ENCODE measurements around the gene ZNF607. TPM values are rescaled to one million over a fixed set of nuclear protein-coding genes. Genes with fewer than 3 reads are reported as not detected.
A peak's percentile ranks its signal among the peaks of the same experiment; 100 is the strongest.

ZNF607 gene
- total RNA-seq, 4 donors from 2014 or later: 0.62 to 2.7 (median 1.5) TPM

GRCh38 chr19:37698216-37698615 is 21.3 kb downstream of the ZNF607 start:
- in situ Hi-C loops (cut with MboI; ENCODE audit: low sequenced_read_pairs in 4 of 4): no loop called here
- no peaks in the 10 kb centered on the region for H3K9me3 ChIP-seq
- no peak overlapping the region for H3K4me3 ChIP-seq
- intact Hi-C loops (cut with DNase I; ENCODE audit: low total_unique reads): no loop called here
- ATAC-seq (no peak), DNase-seq (no peak)
- no peak overlapping the region for H3K27ac ChIP-seq
- H3K4me1 ChIP-seq: no peaks in the 10 kb centered on the region
- H3K36me3 ChIP-seq: peaks cover 0 to 60% of the 10 kb centered on the region in 2 donors
- no peaks in the 10 kb centered on the region for H3K27me3 ChIP-seq
- TF ChIP-seq, protein P1, sequence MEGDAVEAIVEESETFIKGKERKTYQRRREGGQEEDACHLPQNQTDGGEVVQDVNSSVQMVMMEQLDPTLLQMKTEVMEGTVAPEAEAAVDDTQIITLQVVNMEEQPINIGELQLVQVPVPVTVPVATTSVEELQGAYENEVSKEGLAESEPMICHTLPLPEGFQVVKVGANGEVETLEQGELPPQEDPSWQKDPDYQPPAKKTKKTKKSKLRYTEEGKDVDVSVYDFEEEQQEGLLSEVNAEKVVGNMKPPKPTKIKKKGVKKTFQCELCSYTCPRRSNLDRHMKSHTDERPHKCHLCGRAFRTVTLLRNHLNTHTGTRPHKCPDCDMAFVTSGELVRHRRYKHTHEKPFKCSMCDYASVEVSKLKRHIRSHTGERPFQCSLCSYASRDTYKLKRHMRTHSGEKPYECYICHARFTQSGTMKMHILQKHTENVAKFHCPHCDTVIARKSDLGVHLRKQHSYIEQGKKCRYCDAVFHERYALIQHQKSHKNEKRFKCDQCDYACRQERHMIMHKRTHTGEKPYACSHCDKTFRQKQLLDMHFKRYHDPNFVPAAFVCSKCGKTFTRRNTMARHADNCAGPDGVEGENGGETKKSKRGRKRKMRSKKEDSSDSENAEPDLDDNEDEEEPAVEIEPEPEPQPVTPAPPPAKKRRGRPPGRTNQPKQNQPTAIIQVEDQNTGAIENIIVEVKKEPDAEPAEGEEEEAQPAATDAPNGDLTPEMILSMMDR (IDR thresholded peaks at IDR 0.05 in 4 of 5, conservative IDR thresholded peaks at IDR 0.05 in 1 of 5): no peak
- no peak for TF ChIP-seq POLR2A (IDR thresholded peaks at IDR 0.05)

DNA sequence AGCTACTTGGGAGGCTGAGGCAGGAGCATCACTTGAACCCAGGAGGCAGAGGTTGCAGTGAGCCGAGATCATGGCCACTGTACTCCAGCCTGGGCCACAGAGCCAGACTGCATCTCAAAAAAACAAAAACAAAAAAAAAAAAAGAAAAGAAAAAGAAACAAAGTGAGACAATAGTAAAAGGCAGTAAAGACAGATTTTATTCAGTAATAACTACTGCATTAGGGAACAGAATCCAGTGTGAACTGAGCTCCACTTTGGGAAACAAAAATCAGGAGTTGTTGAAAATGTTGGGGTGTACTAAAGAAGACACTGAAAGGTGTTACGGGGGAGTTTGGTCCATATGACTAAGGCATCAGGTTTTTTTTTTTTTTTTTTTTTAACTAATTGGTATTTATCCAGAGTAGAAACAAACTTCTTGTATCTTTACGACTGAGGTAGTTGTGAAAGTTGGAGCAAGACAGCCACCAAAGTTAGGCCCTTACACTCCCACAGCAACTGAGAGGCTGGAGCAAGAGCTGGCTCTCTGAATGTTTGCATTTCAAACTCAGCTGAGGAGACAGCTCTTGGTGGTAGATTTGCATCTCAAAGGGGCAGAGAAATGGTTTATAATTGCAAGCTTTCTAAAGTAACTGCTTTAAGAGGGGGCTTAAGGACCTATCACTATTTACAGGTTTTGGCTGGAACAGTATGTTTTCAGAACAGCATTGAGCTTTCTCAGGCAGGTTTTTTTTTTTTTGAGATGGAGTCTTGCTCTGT is 24.2 kb downstream of the ZNF607 start:
- no peak overlapping the region for H3K27ac ChIP-seq
- intact Hi-C loops (cut with DNase I; ENCODE audit: low total_unique reads) (no loop called here), in situ Hi-C loops (cut with MboI; ENCODE audit: low sequenced_read_pairs in 4 of 4) (no loop called here)
- peaks cover 0 to 36% of the 10 kb centered on the region in 2 donors for H3K36me3 ChIP-seq
- H3K9me3 ChIP-seq: no peaks in the 10 kb centered on the region
- H3K4me1 ChIP-seq: no peaks in the 10 kb centered on the region
- DNase-seq (no peak), ATAC-seq (no peak)
- TF ChIP-seq, protein P1 (IDR thresholded peaks at IDR 0.05 in 4 of 5, conservative IDR thresholded peaks at IDR 0.05 in 1 of 5): no peak
- no peak for TF ChIP-seq POLR2A (IDR thresholded peaks at IDR 0.05)
- H3K27me3 ChIP-seq: no peaks in the 10 kb centered on the region
- no peak overlapping the region for H3K4me3 ChIP-seq

GRCh38 chr19:37692956-37693620 is 26.5 kb downstream of the ZNF607 start:
- Histone ChIP-seq H3K9me3 (no peaks in the 10 kb centered on the region), H3K36me3 (peaks cover 0 to 14% of the 10 kb centered on the region in 2 donors), H3K4me3 (peak overlapping the region in 2 of 4 donors; percentile 69 to 75), H3K27ac (no peak overlapping the region), H3K4me1 (no peaks in the 10 kb centered on the region), H3K27me3 (no peaks in the 10 kb centered on the region)
- ATAC-seq: no peak
- intact Hi-C loops (cut with DNase I; ENCODE audit: low total_unique reads): loop anchor here (1.0 kb wide), 1 partner anchor 38 kb away; the partner anchor contains the start of gene ZFP30
- in situ Hi-C loops (cut with MboI; ENCODE audit: low sequenced_read_pairs in 4 of 4): no loop called here
- no peak for DNase-seq
- no peak for TF ChIP-seq POLR2A (IDR thresholded peaks at IDR 0.05)
- TF ChIP-seq, protein P1 (IDR thresholded peaks at IDR 0.05 in 4 of 5, conservative IDR thresholded peaks at IDR 0.05 in 1 of 5): no peak

DNA sequence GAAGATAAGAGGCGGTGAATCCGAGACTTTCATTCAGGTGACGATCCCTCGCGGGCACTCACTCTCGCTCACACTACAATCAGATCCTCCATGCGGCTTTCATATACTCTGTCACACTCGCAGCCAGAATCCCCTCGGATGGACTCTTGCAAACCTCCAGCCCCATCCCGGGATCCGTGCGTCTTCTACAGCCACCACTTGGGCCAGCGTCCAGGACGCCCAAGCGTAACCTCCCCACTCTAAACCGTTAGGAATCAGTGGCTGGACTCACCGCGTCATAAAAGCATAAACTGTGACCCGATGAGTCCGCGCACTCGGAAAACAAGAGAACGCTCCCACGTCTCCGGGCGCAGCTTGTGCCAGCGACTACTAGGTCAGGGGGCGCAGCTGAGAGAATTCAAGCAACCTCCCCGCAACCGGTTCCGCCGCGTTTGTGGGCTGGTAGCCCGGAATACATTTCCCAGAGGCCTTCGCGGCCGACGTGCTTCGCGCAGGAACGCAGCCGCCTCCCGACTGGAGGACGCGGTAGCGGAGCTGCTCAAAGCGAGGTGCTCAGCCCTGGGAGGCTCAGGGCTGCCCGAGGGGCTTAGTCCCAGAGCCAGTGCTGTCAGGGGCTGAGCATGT is 27.6 kb downstream of the ZNF607 start:
- H3K36me3 ChIP-seq: peaks cover 0 to 6% of the 10 kb centered on the region in 2 donors
- H3K27me3 ChIP-seq: no peaks in the 10 kb centered on the region
- intact Hi-C loops (cut with DNase I; ENCODE audit: low total_unique reads): loop anchor here (1.0 kb wide), 1 partner anchor 37 kb away; the partner anchor contains the start of gene ZFP30
- H3K4me1 ChIP-seq: no peaks in the 10 kb centered on the region
- peak overlapping the region; percentile 64 to 75 (median 68) for H3K4me3 ChIP-seq
- no peaks in the 10 kb centered on the region for H3K9me3 ChIP-seq
- peak overlapping the region; percentile 71 to 84 (median 75) for H3K27ac ChIP-seq
- DNase-seq (peak; percentile 38 to 41), ATAC-seq (peak; percentile 63 to 75)
- TF ChIP-seq POLR2A (IDR thresholded peaks at IDR 0.05): no peak
- TF ChIP-seq, protein P1 (IDR thresholded peaks at IDR 0.05 in 4 of 5, conservative IDR thresholded peaks at IDR 0.05 in 1 of 5): no peak
- in situ Hi-C loops (cut with MboI; ENCODE audit: low sequenced_read_pairs in 4 of 4): no loop called here

Measured in gastrocnemius medialis (tissue), 4 donors.